ENCODE measurements around the gene CBLC. TPM values are rescaled to one million over a fixed set of nuclear protein-coding genes. Genes with fewer than 3 reads are reported as not detected.
A peak's percentile ranks its signal among the peaks of the same experiment; 100 is the strongest.

The CBLC gene
- polyA plus RNA-seq, 1 of the 3 experiments (the other 2 are of a cell fraction): not detected

DNA sequence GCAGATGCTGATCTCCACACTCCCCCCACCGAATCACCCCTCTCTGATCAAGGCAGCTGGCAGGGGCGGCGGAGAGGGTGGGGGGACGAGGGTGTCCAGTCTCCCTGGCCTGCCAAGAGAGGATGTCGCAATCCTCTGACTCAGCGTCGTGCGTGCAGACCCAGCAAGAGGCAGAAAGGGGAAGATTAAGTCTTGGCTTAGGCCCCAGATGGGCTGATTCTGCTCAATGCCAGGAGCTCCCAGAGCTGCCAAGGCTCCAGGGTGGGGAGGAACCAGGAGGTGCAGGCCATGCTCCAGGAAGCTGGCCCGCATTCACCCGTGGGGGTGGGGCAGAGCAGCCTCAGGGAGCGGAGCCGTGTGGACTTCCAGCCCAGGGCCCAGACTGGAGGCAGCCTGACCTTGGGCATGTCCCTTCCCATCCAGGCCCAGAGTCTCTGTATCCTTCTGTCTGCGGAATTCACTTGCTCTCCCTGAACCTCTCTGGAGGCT, 35.8 kb upstream of the CBLC start (continued):
- TF ChIP-seq ZBTB33 (IDR thresholded peaks at IDR 0.05; ENCODE audit: borderline replicate concordance, low read depth) (no peak), NRF1 (IDR thresholded peaks at IDR 0.05; ENCODE audit: low read depth, low read length) (no peak), GATA2 (CRISPR knock-in tag; IDR thresholded peaks at IDR 0.05) (no peak), SIN3A (IDR thresholded peaks at IDR 0.05; ENCODE audit: borderline replicate concordance, low read depth, low read length) (peak; percentile 85; the same call in 1 of the 2 replicates)
- TF ChIP-seq, protein P1, sequence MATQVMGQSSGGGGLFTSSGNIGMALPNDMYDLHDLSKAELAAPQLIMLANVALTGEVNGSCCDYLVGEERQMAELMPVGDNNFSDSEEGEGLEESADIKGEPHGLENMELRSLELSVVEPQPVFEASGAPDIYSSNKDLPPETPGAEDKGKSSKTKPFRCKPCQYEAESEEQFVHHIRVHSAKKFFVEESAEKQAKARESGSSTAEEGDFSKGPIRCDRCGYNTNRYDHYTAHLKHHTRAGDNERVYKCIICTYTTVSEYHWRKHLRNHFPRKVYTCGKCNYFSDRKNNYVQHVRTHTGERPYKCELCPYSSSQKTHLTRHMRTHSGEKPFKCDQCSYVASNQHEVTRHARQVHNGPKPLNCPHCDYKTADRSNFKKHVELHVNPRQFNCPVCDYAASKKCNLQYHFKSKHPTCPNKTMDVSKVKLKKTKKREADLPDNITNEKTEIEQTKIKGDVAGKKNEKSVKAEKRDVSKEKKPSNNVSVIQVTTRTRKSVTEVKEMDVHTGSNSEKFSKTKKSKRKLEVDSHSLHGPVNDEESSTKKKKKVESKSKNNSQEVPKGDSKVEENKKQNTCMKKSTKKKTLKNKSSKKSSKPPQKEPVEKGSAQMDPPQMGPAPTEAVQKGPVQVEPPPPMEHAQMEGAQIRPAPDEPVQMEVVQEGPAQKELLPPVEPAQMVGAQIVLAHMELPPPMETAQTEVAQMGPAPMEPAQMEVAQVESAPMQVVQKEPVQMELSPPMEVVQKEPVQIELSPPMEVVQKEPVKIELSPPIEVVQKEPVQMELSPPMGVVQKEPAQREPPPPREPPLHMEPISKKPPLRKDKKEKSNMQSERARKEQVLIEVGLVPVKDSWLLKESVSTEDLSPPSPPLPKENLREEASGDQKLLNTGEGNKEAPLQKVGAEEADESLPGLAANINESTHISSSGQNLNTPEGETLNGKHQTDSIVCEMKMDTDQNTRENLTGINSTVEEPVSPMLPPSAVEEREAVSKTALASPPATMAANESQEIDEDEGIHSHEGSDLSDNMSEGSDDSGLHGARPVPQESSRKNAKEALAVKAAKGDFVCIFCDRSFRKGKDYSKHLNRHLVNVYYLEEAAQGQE (IDR thresholded peaks at IDR 0.05; ENCODE audit: low read depth, low read length): peak; percentile 69; the same call in 1 of the 2 replicates

GRCh38 chr19:44742330-44743061, 35.2 kb upstream of the CBLC start:
- H3K4me3 ChIP-seq (ENCODE audit: low read depth in 2 of 2, low read length in 1 of 2): no peak overlapping the region; a peak in 1 of 4 replicates
- peak overlapping the region; percentile 48 for H3K9ac ChIP-seq
- H3K36me3 ChIP-seq (replicated peaks in 1 of 2; ENCODE audit: control insufficient read depth in 1 of 2, insufficient read depth in 2 of 2, low read length in 1 of 2): no peaks in the 10 kb centered on the region
- no peaks in the 10 kb centered on the region for H3K79me2 ChIP-seq (ENCODE audit: insufficient read depth)
- no peaks in the 10 kb centered on the region for H3K27me3 ChIP-seq (ENCODE audit: insufficient read depth)
- ChIA-PET CTCF (interaction anchor here (0.6 to 11.9 kb wide), 8 partner anchors 11 to 53 kb away, joined by 3 to 92 read pairs (median 4); no protein-coding TSS in a partner anchor), POLR2A (no interaction called here)
- no peaks in the 10 kb centered on the region for H3K9me2 ChIP-seq
- H3K9me3 ChIP-seq: no peaks in the 10 kb centered on the region
- peak overlapping the region; percentile 36 to 94 for H3K27ac ChIP-seq (ENCODE audit: low read depth in 2 of 2, low read length in 1 of 2)
- WGBS (ENCODE audit: low lambda C conversion rate): 53% methylated on average over 20 of the region's 20 CpGs
- TF ChIP-seq RCOR1 (IDR thresholded peaks at IDR 0.05; ENCODE audit: low read length) (no peak), GABPA (IDR thresholded peaks at IDR 0.05; ENCODE audit: low read depth) (no peak), TCF12 (IDR thresholded peaks at IDR 0.05) (no peak), TAF1 (IDR thresholded peaks at IDR 0.05; ENCODE audit: borderline replicate concordance, low read depth, low read length) (no peak), RAD21 (IDR thresholded peaks at IDR 0.05; ENCODE audit: low read length) (no peak), NFIC (IDR thresholded peaks at IDR 0.05; ENCODE audit: borderline replicate concordance) (no peak), IRF3 (IDR thresholded peaks at IDR 0.05; ENCODE audit: low read depth, low read length) (no peak), USF2 (IDR thresholded peaks at IDR 0.05; ENCODE audit: borderline replicate concordance, low read depth, low read length) (no peak), JUND (IDR thresholded peaks at IDR 0.05) (no peak), ELF1 (IDR thresholded peaks at IDR 0.05) (no peak), YY1 (IDR thresholded peaks at IDR 0.05; ENCODE audit: low read depth) (no peak)
- TF ChIP-seq, protein P2, sequence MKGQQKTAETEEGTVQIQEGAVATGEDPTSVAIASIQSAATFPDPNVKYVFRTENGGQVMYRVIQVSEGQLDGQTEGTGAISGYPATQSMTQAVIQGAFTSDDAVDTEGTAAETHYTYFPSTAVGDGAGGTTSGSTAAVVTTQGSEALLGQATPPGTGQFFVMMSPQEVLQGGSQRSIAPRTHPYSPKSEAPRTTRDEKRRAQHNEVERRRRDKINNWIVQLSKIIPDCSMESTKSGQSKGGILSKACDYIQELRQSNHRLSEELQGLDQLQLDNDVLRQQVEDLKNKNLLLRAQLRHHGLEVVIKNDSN (IDR thresholded peaks at IDR 0.05; ENCODE audit: borderline replicate concordance, low read depth): no peak
- H2AFZ ChIP-seq (ENCODE audit: low read depth): peak overlapping the region; percentile 68; the same call in 1 of the 2 replicates
- H3F3A ChIP-seq (replicated peaks; ENCODE audit: insufficient read depth): peaks cover 20% of the 10 kb centered on the region
- H3K4me1 ChIP-seq (ENCODE audit: control insufficient read depth in 1 of 2, insufficient read depth in 2 of 2, low read depth in 1 of 2, low read length in 1 of 2): peaks cover 7 to 16% of the 10 kb centered on the region in 2 experiments; a peak in 3 of 4 replicates
- H4K20me1 ChIP-seq (ENCODE audit: insufficient read depth): no peaks in the 10 kb centered on the region
- DNase-seq: no peak
- peak overlapping the region; percentile 64 for H3K4me2 ChIP-seq

Data from SK-N-SH (cell line).